Neuronal stem cell (in vitro differentiated cells): Measurements from ENCODE around the gene NPFF.

Experiments used
- DNase-seq: peaks from one replicate; pipeline ENCODE4 v3.0.0-alpha.2; 2013; ENCODE audit warnings: low spot score
- H2AFZ ChIP-seq: one replicate; pipeline ENCODE4 v1.6.1; 2013; ENCODE audit warnings: mild to moderate bottlenecking, low read length, inconsistent platforms
- H2AK5ac ChIP-seq: 2 replicates; pipeline ENCODE4 v1.6.1; 2013; ENCODE audit warnings: low read depth, mild to moderate bottlenecking, inconsistent platforms, low read length, moderate library complexity, mixed read lengths
- H2BK120ac ChIP-seq: 2 replicates; pipeline ENCODE4 v1.6.1; 2013; ENCODE audit warnings: low read depth, mild to moderate bottlenecking, inconsistent platforms, low read length, moderate library complexity, mixed read lengths
- H2BK12ac ChIP-seq: one replicate; pipeline ENCODE4 v1.6.1; 2013; ENCODE audit warnings: low read length, inconsistent platforms
- H2BK15ac ChIP-seq: 2 replicates; pipeline ENCODE4 v1.6.1; 2013; ENCODE audit warnings: mild to moderate bottlenecking, low read length, inconsistent platforms, mixed read lengths
- H2BK5ac ChIP-seq: one replicate; pipeline ENCODE4 v1.6.1; 2013; ENCODE audit warnings: inconsistent platforms, mild to moderate bottlenecking, low read length, moderate library complexity
- H3K14ac ChIP-seq: one replicate; pipeline ENCODE4 v1.6.1; 2013; ENCODE audit warnings: low read length, inconsistent platforms
- H3K18ac ChIP-seq: 2 replicates; pipeline ENCODE4 v1.6.1; 2013; ENCODE audit warnings: low read length, inconsistent platforms
- H3K23ac ChIP-seq: 2 replicates; pipeline ENCODE4 v1.6.1; 2013; ENCODE audit warnings: low read depth, mild to moderate bottlenecking, mixed read lengths, low read length, inconsistent platforms; ENCODE audit not compliant: poor library complexity
- H3K27ac ChIP-seq: replicated peaks from 3 replicates; pipeline ENCODE4 v1.5.1; 2013; ENCODE audit warnings: low read length, inconsistent platforms
- H3K27me3 ChIP-seq, 3 experiments: 2 replicates each; pipeline ENCODE4 v1.6.1; 2013; ENCODE audit warnings: low read length in 3 of 3, mild to moderate bottlenecking in 2 of 3, inconsistent platforms in 1 of 3, low read depth in 1 of 3, mixed read lengths in 1 of 3, moderate library complexity in 1 of 3; ENCODE audit not compliant: control insufficient read depth in 3 of 3, insufficient read depth in 3 of 3
- H3K36me3 ChIP-seq, 2 donors: replicated peaks in 1 of 2; 2 replicates each; pipeline ENCODE4 v1.6.1; 2013; ENCODE audit warnings: low read length in 2 of 2; ENCODE audit not compliant: control insufficient read depth in 2 of 2, insufficient read depth in 2 of 2
- H3K4ac ChIP-seq: 2 replicates; pipeline ENCODE4 v1.6.1; 2013; ENCODE audit warnings: inconsistent platforms, mild to moderate bottlenecking, low read length, moderate library complexity
- H3K4me1 ChIP-seq, 2 donors: 1 replicate in 1 of 2; 2 replicates in 1 of 2; pipeline ENCODE4 v1.6.1; 2013; ENCODE audit warnings: low read length in 2 of 2, low read depth in 1 of 2; ENCODE audit not compliant: control insufficient read depth in 2 of 2, insufficient read depth in 1 of 2
- H3K4me2 ChIP-seq: one replicate; pipeline ENCODE4 v1.6.1; 2013; ENCODE audit warnings: mild to moderate bottlenecking, low read length, inconsistent platforms; ENCODE audit not compliant: insufficient read depth, poor library complexity, severe bottlenecking
- H3K4me3 ChIP-seq, 2 donors: 2 replicates each; pipeline ENCODE4 v1.5.1; 2013; ENCODE audit warnings: low read length in 2 of 2, mild to moderate bottlenecking in 2 of 2, inconsistent platforms in 1 of 2, moderate library complexity in 1 of 2
- H3K79me1 ChIP-seq: one replicate; pipeline ENCODE4 v1.6.1; 2013; ENCODE audit warnings: low read depth, mild to moderate bottlenecking, inconsistent platforms, low read length, moderate library complexity
- H3K9ac ChIP-seq: one replicate; pipeline ENCODE4 v1.6.1; 2013; ENCODE audit warnings: mild to moderate bottlenecking, low read depth, low read length, inconsistent platforms; ENCODE audit not compliant: poor library complexity
- H3K9me3 ChIP-seq, 2 donors: replicated peaks in 1 of 2; 2 replicates each; pipeline versions ENCODE3 to v1.6.1; 2013; ENCODE audit warnings: low read length in 2 of 2, mild to moderate bottlenecking in 2 of 2, inconsistent platforms in 1 of 2, low read depth in 1 of 2, mixed read lengths in 1 of 2, moderate library complexity in 1 of 2; ENCODE audit not compliant: control insufficient read depth in 2 of 2, insufficient read depth in 1 of 2
- H4K8ac ChIP-seq: one replicate; pipeline ENCODE4 v1.6.1; 2013; ENCODE audit warnings: low read depth, mild to moderate bottlenecking, inconsistent platforms, low read length, moderate library complexity
- H4K91ac ChIP-seq: one replicate; pipeline ENCODE4 v1.6.1; 2013; ENCODE audit warnings: low read length, low read depth, mild to moderate bottlenecking, inconsistent platforms; ENCODE audit not compliant: poor library complexity
- WGBS, 2 donors: extraction: QIAGEN DNeasy Blood & Tissue Kit; methylation state at CpG; one replicate each; pipeline ENCODE4 v1.1.7; 2013; ENCODE audit warnings: missing lambda C conversion rate in 2 of 2, mixed read lengths in 1 of 2; ENCODE audit not compliant: insufficient read length in 2 of 2, insufficient replicate concordance in 1 of 2; ENCODE audit errors: extremely low coverage in 2 of 2; 5-methylcytosine and 5-hydroxymethylcytosine counted together

NPFF gene

GRCh38 chr12:53466640-53467039, 40.6 kb downstream of the NPFF start:
- H3K27ac ChIP-seq: no peak overlapping the region
- no peak overlapping the region for H2BK120ac ChIP-seq
- H2BK15ac ChIP-seq: no peak overlapping the region
- no peak for DNase-seq
- H3K4me3 ChIP-seq: no peak overlapping the region
- H2BK5ac ChIP-seq: no peak overlapping the region
- WGBS, 2 donors: no CpG with 5 or more reads among the region's 4 CpGs
- H2AK5ac ChIP-seq: no peak overlapping the region
- peaks cover 71 to 100% of the 10 kb centered on the region in 2 donors for H3K36me3 ChIP-seq
- no peak overlapping the region for H2BK12ac ChIP-seq
- no peak overlapping the region for H4K8ac ChIP-seq
- no peak overlapping the region for H4K91ac ChIP-seq
- H3K9me3 ChIP-seq: no peaks in the 10 kb centered on the region
- peaks cover 0 to 17% of the 10 kb centered on the region in 2 donors for H3K4me1 ChIP-seq
- no peak overlapping the region for H3K4ac ChIP-seq
- H3K14ac ChIP-seq: no peak overlapping the region
- no peak overlapping the region for H3K23ac ChIP-seq
- H2AFZ ChIP-seq: no peak overlapping the region
- H3K18ac ChIP-seq: no peak overlapping the region
- H3K27me3 ChIP-seq: no peaks in the 10 kb centered on the region
- H3K4me2 ChIP-seq: no peak overlapping the region
- H3K79me1 ChIP-seq: peaks cover 6% of the 10 kb centered on the region
- no peak overlapping the region for H3K9ac ChIP-seq

- no peak overlapping the region for H2BK5ac ChIP-seq
- H3K23ac ChIP-seq: no peak overlapping the region
- H2AK5ac ChIP-seq: no peak overlapping the region
- H3K4me2 ChIP-seq: no peak overlapping the region
- peaks cover 6% of the 10 kb centered on the region for H3K79me1 ChIP-seq
- WGBS, 2 donors: no CpG with 5 or more reads among the region's 2 CpGs
- no peak overlapping the region for H4K8ac ChIP-seq
- H3K27me3 ChIP-seq: no peaks in the 10 kb centered on the region
- no peak overlapping the region for H4K91ac ChIP-seq
- H2AFZ ChIP-seq: no peak overlapping the region
- no peak overlapping the region for H3K4me3 ChIP-seq
- H2BK12ac ChIP-seq: no peak overlapping the region
- DNase-seq: no peak
- no peak overlapping the region for H3K14ac ChIP-seq
- H3K4ac ChIP-seq: no peak overlapping the region
- H3K36me3 ChIP-seq: peaks cover 73 to 100% of the 10 kb centered on the region in 2 donors
- H3K9me3 ChIP-seq: no peaks in the 10 kb centered on the region
- H3K9ac ChIP-seq: no peak overlapping the region
- no peak overlapping the region for H2BK15ac ChIP-seq
- H2BK120ac ChIP-seq: no peak overlapping the region
- no peak overlapping the region for H3K18ac ChIP-seq
- no peak overlapping the region for H3K27ac ChIP-seq
- peaks cover 0 to 19% of the 10 kb centered on the region in 2 donors for H3K4me1 ChIP-seq
These were observed 41.6 kb downstream of the NPFF start for GRCh38 chr12:53465679-53466078.

- no peak overlapping the region for H2BK120ac ChIP-seq
- no peak overlapping the region for H3K14ac ChIP-seq
- no peak overlapping the region for H2AK5ac ChIP-seq
- H2BK15ac ChIP-seq: no peak overlapping the region
- H4K8ac ChIP-seq: no peak overlapping the region
- no peak overlapping the region for H2BK12ac ChIP-seq
- peaks cover 0 to 19% of the 10 kb centered on the region in 2 donors for H3K4me1 ChIP-seq
- no peak overlapping the region for H2AFZ ChIP-seq
- DNase-seq: no peak
- no peak overlapping the region for H3K4ac ChIP-seq
- no peaks in the 10 kb centered on the region for H3K9me3 ChIP-seq
- H3K9ac ChIP-seq: no peak overlapping the region
- H3K27me3 ChIP-seq: no peaks in the 10 kb centered on the region
- H3K18ac ChIP-seq: no peak overlapping the region
- no peak overlapping the region for H2BK5ac ChIP-seq
- peak overlapping the region in 1 of 2 donors; percentile 49 for H3K4me3 ChIP-seq
- no peak overlapping the region for H4K91ac ChIP-seq
- WGBS, 2 donors: no CpG with 5 or more reads among the region's 11 CpGs
- peaks cover 75 to 100% of the 10 kb centered on the region in 2 donors for H3K36me3 ChIP-seq
- H3K27ac ChIP-seq: peak overlapping the region; percentile 50
- H3K4me2 ChIP-seq: no peak overlapping the region
- H3K79me1 ChIP-seq: peaks cover 6% of the 10 kb centered on the region
- H3K23ac ChIP-seq: no peak overlapping the region
These were observed 42.4 kb downstream of the NPFF start for GRCh38 chr12:53464685-53465418.

GRCh38 chr12:53463802-53464560, 43.3 kb downstream of the NPFF start:
- no CpG with 5 or more reads among the region's 5 CpGs for WGBS, 2 donors
- H3K4me2 ChIP-seq: no peak overlapping the region
- H4K8ac ChIP-seq: no peak overlapping the region
- no peak overlapping the region for H3K23ac ChIP-seq
- peak overlapping the region; percentile 42 for H3K27ac ChIP-seq
- H2BK12ac ChIP-seq: no peak overlapping the region
- no peak overlapping the region for H3K4me3 ChIP-seq
- no peak overlapping the region for H2BK120ac ChIP-seq
- no peaks in the 10 kb centered on the region for H3K27me3 ChIP-seq
- no peak overlapping the region for H3K9ac ChIP-seq
- H2BK5ac ChIP-seq: no peak overlapping the region
- H4K91ac ChIP-seq: no peak overlapping the region
- H2AK5ac ChIP-seq: no peak overlapping the region
- no peak overlapping the region for H3K4ac ChIP-seq
- H2BK15ac ChIP-seq: no peak overlapping the region
- no peak overlapping the region for H3K18ac ChIP-seq
- H3K36me3 ChIP-seq: peaks cover 75 to 100% of the 10 kb centered on the region in 2 donors
- H3K79me1 ChIP-seq: peaks cover 6% of the 10 kb centered on the region
- DNase-seq: no peak
- no peak overlapping the region for H3K14ac ChIP-seq
- H3K9me3 ChIP-seq: no peaks in the 10 kb centered on the region
- H2AFZ ChIP-seq: no peak overlapping the region
- peaks cover 0 to 21% of the 10 kb centered on the region in 2 donors for H3K4me1 ChIP-seq
